PFSK-1 (cell line): Measurements from ENCODE around the gene TRIAP1.

Experiments
- FOXP2 ChIP-seq: optimal IDR thresholded peaks from 2 replicates; pipeline ENCODE3; 2011; ENCODE audit warnings: borderline replicate concordance, control low read depth, inconsistent platforms; ENCODE audit not compliant: insufficient read depth; ENCODE audit errors: extremely low read length, extremely low read depth
- POLR2AphosphoS5 ChIP-seq: IDR thresholded peaks from 2 replicates; pipeline ENCODE4 v1.6.1; 2012; ENCODE audit warnings: low read depth, mild to moderate bottlenecking, control low read depth, low read length, moderate library complexity
- REST ChIP-seq, 2 experiments: IDR thresholded peaks; 2 replicates each; pipeline versions ENCODE4 v1.6.1 to v1.8.0; 2011 to 2012; ENCODE audit warnings: low read depth in 2 of 2, low read length in 2 of 2, control low read depth in 1 of 2, inconsistent platforms in 1 of 2, mild to moderate bottlenecking in 1 of 2, moderate library complexity in 1 of 2; ENCODE audit not compliant: insufficient read depth in 1 of 2
- SIN3A ChIP-seq: IDR thresholded peaks from 2 replicates; pipeline ENCODE4 v1.6.1; 2012; ENCODE audit warnings: mild to moderate bottlenecking, low read length, moderate library complexity, borderline replicate concordance; ENCODE audit not compliant: insufficient read depth
- TAF1 ChIP-seq: IDR thresholded peaks from 2 replicates; pipeline ENCODE4 v1.6.1; 2012; ENCODE audit warnings: low read length, control low read depth, borderline replicate concordance; ENCODE audit not compliant: insufficient read depth

The TRIAP1 gene

GRCh38 chr12:120421701-120422100, 24.5 kb downstream of the TRIAP1 start:
- no peak for TF ChIP-seq TAF1
- no peak for TF ChIP-seq FOXP2
- no peak for TF ChIP-seq REST (IDR thresholded peaks at IDR 0.05; ENCODE audit: insufficient read depth in 1 of 2, low read depth in 2 of 2, low read length in 2 of 2)
- no peak for TF ChIP-seq SIN3A
- TF ChIP-seq POLR2AphosphoS5, result no peak

- TF ChIP-seq REST (IDR thresholded peaks at IDR 0.05; ENCODE audit: insufficient read depth in 1 of 2, low read depth in 2 of 2, low read length in 2 of 2) (no peak), POLR2AphosphoS5 (no peak), TAF1 (no peak), SIN3A (no peak), FOXP2 (no peak)
Measured at GRCh38 chr12:120417917-120418580, 28.1 kb downstream of the TRIAP1 start.

- TF ChIP-seq FOXP2 (no peak), POLR2AphosphoS5 (no peak), SIN3A (no peak), TAF1 (no peak), REST (IDR thresholded peaks at IDR 0.05; ENCODE audit: insufficient read depth in 1 of 2, low read depth in 2 of 2, low read length in 2 of 2) (no peak)
Measured at GRCh38 chr12:120416490-120417216, 29.5 kb downstream of the TRIAP1 start.

- TF ChIP-seq SIN3A, result no peak
- no peak for TF ChIP-seq REST (IDR thresholded peaks at IDR 0.05; ENCODE audit: insufficient read depth in 1 of 2, low read depth in 2 of 2, low read length in 2 of 2)
- no peak for TF ChIP-seq POLR2AphosphoS5
- no peak for TF ChIP-seq FOXP2
- no peak for TF ChIP-seq TAF1
Measured at GRCh38 chr12:120413901-120414695, 32.1 kb downstream of the TRIAP1 start.
